HG03469 (cell line): ENCODE measurements around the gene BABAM2.
"Not testable (repeated sequence)": the region's sequence is repeated elsewhere in the genome, so short reads cannot be mapped to it uniquely, and the experiment has no call there.

Experiments
- ATAC-seq: cut with Tn5 transposase; IDR thresholded peaks from one replicate; pipeline ENCODE4 v1.9.1; 2021; ENCODE audit warnings: mild to moderate bottlenecking, moderate library complexity, moderate number of reproducible peaks; ENCODE audit not compliant: unreplicated experiment

Gene BABAM2

DNA sequence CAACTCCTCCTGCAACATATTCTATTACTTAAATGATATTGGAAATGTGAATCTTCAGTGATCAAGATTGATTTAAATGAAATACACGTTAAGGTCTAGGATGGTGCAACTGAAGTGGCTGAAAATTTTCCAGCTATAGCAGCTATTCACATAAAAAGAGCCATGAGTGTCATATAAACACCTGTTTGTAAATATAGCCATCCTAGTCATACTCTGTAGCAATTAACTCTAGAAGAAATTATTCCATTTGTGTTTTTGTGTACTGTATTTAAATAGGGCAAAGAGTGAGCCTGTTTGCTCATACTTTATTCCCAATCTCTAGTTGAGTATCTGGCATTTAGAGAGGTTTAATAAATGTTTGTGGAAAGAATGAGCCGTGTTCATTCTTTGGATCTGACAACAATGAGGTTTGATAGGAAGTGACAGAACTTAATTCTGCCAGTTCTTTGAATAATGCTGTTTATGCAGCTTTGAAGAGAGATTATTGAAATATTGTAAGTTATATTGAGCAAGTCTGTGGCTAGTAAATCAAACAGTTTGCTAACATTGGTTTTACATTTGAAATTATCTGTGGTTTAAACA lies 49.7 kb downstream of the BABAM2 start:
- no peak for ATAC-seq

DNA sequence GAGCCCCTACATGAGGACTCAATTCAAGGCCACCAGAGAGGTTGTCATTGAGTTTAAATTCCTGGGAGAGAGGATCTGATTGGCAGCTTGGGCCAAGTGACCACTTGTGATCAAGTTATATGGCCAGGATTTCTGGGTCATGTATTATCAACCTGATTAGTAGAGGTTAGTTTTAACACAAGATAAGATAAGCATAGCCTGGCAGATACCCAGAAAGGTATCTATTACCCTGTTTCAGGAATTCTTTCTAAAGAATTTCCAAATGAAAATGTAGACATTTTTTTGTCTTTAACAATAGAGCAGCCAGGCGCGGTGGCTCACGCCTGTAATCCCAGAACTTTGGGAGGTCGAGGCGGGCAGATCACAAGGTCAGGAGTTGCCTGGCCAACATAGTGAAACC lies 50.5 kb downstream of the BABAM2 start:
- no peak for ATAC-seq

DNA sequence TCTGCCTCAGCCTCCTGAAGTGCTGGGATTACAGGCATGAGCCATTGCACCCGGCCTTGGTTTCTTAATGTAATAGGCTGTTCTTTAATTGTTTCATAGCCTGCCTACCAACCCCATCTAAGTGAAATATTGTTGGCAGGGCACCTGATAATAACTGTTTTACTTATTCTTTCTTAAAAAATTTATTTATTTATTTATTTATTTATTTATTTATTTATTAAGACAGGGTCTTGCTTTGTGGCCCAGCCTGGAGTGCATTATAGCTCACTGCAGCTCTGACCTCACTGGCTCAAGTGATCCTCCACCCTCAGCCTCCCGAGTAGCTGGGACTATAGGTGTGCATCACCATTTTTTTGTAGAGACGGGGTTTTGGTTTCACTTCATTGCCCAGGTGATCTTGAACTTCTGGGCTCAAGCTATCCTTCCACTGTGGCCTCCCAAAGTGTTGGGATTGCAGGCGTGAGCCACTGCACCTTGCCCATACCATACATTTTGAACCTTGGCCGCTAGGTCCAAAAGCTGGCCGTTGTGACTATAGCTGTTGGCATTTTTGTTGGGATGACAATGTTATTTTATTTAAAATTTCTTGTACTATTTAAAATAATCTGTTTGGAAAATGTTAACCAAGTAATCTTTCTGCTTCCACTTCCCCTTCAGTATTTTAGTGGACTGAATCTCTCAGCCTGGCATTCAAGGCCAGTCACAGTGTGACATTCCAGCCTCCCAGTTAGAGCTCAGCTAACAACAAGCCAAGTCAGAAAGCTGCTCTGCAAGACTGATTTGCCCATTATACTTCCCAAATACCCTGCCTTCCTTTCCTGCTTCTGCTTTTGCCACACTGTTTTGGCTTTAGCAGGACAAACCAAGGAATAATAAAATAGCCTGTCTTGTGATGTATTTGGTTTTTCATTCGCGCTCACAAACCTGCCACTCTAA lies 52.4 kb downstream of the BABAM2 start:
- no peak for ATAC-seq

DNA sequence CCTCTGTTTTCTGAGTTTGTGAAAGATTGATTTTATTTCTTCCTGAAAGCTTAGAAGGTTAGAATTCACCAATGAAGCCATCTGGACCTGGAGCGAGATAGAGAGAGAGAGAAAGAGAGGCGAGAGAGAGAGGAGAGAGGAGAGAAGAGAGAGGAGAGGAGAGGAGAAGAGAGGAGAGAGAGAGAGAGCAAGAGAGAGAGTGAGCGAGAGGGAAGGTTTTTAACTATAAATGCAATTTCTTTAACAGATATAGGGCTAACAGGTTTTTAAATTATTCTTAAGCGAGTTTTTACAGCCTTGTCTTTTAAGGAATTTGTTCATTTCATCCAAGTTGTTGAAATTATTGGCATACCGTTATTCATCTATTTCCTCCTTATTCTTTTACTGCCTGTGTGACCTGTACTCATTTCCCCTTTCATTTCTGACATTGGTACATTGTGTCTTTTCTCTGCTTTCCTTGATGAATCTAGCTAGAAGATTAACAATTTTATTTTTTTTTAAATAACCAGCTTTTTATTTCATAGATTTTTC lies 56.1 kb downstream of the BABAM2 start:
- ATAC-seq: no peak

DNA sequence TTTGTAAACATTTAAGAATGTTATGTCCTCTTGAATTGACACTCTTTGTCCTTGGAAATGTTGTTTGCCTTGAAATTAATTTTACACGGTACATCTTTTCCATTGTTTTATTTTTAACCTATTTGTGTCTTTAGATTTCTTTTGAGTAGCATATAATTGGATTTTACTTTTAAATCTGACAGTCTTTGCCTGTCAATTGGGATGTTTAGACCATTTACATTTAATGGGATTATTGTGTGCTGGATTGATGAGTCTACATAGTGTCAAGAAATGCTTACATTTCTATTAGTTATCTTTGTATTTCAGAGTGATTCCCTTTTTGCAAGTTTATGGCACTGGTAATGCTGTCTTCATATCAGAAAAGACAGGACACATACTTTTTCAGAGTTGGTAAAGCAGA lies 61.5 kb downstream of the BABAM2 start:
- ATAC-seq: no peak

DNA sequence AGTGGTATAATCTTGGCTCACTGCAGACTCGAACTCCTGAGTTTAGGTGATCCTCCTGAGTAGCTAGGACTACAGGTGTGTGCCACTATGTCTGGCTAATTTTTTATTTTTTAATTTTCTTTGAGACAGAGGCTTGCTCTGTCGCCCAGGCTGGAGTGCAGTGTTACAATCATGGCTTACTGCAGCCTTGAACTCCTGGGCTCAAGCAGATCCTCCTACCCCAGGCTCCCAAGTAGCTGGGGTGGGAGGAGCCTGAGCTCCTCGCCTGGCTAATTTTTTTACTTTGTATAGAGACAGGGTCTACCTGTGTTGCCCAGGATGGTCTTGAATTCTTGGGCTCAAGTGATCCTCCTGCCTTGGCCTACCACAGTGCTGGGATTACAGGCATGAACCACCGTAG lies 62.5 kb downstream of the BABAM2 start:
- ATAC-seq: no peak

DNA sequence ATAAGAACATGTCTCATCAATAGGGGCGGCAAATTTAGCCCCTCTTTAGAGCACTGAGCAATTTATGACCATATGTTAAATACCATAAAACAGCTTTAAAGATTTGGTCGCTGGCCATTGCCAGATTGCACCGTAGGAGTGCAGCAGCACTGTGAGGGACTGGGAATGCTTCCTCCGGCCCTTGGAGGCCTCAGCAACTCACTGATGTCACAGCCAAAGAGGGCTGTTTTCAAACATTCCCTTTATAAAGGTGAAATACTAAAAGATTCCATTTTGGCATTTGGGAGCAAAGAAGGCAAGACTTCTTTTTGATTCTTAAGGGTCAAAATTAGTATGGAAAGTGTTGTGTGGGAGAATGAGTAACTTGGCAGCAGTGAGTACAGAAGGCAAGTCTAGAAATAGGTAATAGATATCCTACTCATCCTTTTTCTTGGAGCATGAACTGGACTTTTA lies 63.7 kb downstream of the BABAM2 start:
- ATAC-seq: no peak

DNA sequence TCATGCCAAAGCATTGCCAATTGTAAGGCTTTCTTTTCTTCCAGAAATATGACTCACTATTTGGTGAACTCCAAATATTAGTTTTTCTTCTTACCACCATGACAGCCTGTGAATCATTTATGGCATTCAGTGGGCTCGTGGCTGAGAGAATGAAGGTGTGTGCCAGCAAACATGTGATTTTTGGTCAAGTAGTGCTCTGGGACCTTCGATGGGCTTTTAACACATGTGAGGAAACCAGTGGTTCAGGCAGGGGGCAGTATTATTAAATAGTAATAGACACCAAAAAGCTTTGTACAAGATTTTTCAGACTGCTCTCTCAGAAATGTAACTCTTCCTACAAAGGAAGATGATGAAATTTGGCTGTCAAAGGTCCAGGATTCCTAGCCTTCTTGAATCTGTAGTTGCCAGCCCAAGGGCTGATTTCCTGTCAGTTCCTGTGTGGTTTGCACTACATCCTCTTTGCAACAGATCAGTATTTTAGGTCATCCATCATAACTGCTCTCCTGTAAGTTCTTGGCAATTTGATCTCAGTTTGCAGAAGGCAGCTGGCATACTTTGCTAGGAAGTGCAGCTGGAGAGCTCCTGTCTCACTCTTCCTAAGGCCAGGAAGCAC lies 64.3 kb downstream of the BABAM2 start:
- ATAC-seq: no peak

DNA sequence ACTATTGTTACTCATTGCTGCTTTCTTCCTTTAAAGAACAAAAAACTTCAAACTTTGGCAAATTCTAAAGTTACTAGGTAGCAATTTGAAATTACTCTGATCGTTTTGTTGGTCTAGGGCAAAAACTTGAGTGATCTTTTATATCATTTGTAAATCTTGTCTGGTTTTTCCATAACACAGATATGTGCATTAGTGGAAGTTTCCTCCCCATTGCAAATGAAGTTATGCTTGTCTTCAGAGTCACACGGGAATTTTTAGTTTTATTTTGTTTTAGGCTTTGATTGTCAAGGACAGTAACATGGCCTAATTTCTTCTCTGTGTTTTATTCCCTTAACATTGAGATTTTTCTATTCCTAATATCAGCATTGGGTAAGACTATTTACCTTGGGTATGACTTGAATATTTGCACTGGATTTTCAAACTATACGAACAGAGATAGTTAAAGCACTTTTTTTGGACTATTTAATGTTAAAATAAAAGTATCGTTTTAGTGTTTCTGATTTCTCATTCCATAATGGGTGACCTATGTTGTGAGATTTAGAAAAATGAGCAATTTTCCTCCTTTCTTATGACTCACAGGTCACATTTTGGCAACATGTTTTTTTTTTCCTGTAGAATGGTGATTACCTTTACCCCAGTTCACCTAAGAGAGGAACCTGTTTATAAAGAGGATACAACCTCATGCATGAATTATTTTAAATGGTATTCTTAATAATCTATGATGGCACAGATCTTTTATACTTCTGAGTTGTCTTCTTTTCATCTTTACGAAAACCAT lies 65.0 kb downstream of the BABAM2 start:
- no peak for ATAC-seq

DNA sequence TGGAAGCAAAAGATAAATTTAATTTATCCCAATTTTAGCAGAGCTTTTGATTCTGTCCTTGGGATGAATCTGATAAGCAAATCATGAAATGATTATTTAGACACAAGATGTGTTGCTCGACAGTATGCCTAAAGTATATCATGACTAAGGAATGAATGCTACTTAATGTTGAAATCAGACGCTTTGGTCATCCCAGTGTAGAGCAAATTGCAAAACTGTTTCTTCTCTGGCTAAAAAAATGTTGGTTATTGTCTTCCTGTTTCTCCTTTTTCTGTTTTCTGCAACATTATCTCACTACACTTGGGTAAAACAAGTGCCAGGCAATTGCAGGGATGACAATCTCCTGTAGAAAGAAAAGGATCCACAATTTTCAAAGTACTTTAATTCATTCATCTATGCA lies 66.4 kb downstream of the BABAM2 start:
- no peak for ATAC-seq

DNA sequence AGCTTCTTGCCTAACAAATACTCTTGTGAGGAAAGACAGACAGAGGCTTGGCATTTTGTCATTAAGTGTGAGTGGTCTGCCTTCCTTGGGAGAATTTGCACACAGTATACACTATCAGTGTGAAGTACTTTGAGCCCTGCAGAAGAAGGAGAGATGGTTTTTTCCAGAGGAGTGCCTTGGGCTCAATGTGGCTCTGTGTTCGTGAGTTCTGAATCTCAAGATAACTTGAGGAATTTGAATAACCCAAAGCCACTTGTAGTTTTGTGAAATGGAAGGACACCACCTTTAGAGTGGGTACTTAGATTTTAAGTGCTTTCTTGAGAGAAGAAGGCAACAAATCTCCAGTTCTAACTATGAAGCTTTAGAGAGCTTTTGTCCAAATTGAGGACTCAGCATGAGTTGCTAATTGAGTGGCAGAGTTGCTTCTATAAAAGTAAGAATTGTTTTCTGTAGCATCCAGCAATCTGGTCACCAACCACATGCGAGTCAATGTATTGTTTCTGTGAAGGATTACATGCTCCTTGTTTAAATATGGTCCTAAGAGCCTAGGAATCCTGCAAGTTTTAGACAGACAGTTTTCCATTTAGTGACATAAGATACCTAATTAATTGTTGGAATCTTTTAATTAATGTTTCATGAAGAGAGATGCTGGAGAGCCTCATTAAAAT lies 68.3 kb downstream of the BABAM2 start:
- ATAC-seq: no peak

DNA sequence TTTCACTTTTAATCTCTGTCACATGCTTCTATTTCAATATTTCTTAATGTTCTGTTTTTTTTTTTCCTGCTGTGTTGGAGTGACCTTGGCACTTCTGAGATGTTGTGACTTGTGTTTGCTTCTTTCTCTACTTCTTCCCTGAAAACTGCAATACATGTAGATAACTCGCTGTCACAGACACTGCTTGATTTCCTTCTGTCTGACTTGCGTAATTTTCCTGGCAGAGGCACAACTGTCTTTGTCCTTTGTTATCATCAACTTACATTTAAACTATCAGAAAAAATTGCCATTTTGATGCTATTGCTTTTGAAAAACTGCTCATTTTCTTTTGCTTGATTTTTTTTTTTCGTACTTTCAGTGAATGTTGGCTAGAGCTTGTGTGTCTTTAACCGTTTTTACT lies 69.0 kb downstream of the BABAM2 start:
- no peak for ATAC-seq

DNA sequence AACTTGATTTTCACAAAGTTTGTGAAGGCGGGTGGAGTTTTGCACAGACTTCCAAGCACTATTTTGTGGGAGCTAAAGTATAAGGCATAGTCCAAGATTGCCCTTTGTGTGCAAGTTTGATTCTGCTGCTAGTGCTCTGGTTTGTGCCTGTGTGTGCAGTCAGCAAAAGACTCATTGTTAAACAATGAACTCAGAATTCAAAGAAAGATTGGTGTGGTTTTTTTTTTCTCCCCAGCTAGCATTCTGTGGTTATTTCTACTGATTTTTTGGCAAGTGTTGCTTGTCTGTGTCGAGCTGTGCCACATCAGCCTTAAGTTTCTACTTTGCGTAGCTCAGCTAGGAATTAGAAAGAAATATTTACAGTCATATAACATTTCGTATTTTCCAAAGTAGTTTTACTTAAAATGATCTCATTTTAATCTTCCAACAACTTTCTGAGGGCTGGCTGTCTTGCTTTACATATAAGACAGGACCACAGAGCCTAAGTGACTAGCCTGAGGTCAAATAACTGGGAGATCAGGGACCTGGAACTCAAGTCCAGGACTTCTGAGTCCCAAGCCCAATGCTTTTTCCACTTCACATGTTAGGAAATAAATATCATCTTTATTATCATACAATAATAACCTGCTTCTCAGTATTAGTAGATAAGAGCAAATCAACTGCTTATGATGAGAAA lies 69.8 kb downstream of the BABAM2 start:
- ATAC-seq: no peak

DNA sequence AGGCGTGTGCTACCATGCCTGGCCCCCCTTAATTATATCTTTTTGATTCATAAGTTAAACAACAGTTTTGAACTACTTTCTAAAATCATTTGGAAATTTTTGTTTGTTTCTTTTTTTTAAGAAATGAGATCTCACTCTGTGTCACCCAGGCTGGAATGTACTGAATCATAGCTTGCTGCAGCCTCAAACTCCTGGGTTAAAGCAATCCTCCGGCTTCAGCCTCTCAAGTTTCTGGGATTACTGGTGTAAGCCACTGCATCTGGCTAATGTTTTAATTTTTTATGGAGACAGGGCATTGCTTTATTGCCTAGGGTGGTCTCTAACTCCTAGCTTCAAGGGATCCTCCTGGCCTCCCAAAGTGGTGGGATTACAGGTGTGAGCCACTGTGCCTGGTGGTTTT lies 71.5 kb downstream of the BABAM2 start:
- no peak for ATAC-seq

DNA sequence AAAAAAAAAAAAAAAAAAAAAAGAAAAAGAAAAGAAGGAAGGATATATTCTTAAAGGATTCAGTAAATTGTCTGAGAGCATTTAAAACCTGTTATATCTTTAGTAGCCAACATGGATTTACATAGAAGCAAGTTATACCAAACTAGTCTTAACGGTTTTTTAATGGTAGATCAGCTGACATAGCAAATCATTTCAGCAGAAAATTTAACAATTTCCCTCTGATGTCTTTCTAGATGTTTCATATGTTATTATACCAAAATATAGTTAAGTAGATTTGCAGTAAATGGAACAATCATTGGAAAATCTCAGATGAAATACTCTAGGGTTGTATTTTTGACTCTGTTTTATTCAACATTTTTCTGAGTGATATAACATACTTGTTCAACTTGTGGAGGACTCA lies 72.9 kb downstream of the BABAM2 start:
- no peak for ATAC-seq

DNA sequence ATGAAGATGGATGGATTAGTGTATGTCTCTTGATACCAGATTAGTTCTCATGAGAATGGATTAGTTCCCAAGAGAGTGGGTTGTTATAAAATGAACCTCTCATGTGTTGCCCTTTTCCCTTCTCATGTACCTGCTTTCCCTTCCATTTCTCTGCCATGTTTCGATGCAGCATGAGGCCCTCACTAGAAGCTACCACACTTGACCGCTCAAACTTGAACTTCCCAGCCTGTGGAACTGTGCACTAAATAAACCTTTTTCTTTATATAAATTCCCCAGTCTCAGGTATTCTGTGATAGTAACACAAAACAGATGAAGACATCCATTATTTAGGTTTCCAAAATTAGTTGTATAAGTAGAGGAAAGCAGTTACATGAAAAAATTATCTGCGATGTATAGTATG lies 73.5 kb downstream of the BABAM2 start:
- ATAC-seq: no peak

DNA sequence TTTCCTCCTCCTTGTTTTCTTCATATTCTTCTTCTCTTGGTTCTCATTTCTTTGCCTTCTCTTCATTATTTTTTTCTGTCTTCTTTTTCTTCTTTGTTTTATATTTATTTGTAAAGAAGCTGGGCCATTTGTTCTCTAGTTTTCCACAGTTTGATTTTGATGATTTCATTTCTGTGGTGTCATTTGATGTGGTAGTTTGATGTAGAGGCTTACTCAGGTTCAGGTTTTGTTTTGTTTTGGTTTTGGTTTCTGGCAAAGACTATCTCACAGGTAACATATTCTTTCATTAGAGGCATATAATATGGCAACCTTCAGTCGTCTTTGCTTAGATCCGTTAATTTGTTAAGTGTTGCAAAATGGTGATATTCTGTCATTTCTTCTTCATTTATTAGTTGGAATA lies 75.3 kb downstream of the BABAM2 start:
- ATAC-seq: no peak

DNA sequence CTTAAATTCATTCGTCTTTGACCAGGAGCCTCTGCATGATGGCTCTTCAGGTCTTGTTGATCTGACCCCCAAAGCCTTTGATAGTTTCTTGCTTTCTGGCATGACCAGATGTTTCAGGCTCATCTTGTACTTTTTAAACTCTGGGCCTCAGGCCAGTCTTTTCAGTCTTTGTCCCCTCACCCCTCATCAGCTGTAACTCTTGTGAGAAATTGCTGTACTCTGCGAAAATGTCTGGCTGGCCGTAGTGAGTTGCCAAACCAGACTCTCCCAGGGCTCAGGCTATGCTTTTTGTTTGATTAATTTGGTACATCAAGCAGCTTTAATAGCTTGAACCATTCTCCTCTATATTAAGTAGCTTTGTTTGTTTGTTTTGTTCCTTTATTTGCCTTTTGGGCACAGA lies 75.9 kb downstream of the BABAM2 start:
- no peak for ATAC-seq

DNA sequence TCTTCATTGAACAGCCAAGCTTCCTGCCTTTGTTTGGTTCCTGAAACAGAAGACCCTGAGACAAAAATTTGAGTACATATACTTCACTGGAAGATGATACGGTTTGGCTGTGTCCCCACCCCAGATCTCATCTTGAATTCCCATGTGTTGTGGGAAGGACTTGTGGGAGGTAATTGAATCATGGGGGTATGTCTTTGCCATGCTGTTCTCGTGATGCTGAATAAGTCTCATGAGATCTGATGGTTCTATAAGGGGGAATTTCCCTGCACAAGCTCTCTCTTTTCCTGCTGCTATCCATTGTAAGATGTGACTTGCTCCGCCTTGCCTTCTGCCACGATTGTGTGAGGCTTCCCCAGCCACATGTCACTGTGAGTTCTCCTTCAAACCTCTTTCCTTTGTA lies 76.5 kb downstream of the BABAM2 start:
- ATAC-seq: no peak

DNA sequence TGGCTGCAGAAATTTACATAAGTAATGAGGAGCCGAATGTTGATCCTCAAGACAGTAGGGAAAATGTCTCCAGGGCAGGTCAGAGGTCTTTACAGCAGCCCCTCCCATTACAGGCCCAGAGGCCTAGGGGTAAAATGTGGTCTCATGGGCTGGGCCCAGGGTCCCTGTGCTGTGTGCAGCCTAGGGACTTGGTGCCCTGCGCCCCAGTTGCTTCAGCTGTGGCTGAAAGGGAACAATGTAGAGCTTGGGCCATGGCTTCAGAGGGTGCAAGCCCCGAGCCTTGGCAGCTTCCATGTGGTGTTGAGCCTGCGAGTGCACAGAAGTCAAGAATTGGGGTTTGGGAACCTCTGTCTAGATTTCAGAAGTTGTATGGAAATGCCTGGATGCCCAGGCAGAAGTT lies 77.5 kb downstream of the BABAM2 start:
- ATAC-seq: not testable (repeated sequence)
